ENCODE data around the gene HNRNPA3. TPM values are rescaled to one million over a fixed set of nuclear protein-coding genes. Genes with fewer than 3 reads are reported as not detected.
A peak's percentile ranks its signal among the peaks of the same experiment; 100 is the strongest.
"Not testable (repeated sequence)": the region's sequence is repeated elsewhere in the genome, so short reads cannot be mapped to it uniquely, and the experiment has no call there.

The HNRNPA3 gene
- total RNA-seq, 3 donors from 2014 or later (not counting 1 experiment from before 2014, with no cell fraction given), result 223 to 298 (median 289) TPM

GRCh38 chr2:177246000-177246399 is 33.4 kb downstream of the HNRNPA3 start:
- ATAC-seq (no peak), DNase-seq (no peak)
- no peaks in the 10 kb centered on the region for H3K9me3 Mint-ChIP-seq
- H3K4me3 Mint-ChIP-seq, result no peak overlapping the region
- Histone ChIP-seq H3K4me3 (ENCODE audit: low read length) (no peak overlapping the region), H3K36me3 (ENCODE audit: control insufficient read depth, insufficient read depth, low read length) (no peaks in the 10 kb centered on the region), H3K27ac (ENCODE audit: low read length) (no peak overlapping the region), H3K4me1 (ENCODE audit: control insufficient read depth, insufficient read depth, low read length) (peaks cover 43% of the 10 kb centered on the region), H3K27me3 (ENCODE audit: control insufficient read depth, insufficient read depth, low read length) (no peaks in the 10 kb centered on the region), H3K9me3 (ENCODE audit: control insufficient read depth, insufficient read depth, low read length) (no peaks in the 10 kb centered on the region)
- intact Hi-C loops (cut with micrococcal nuclease), result no loop called here
- 74% methylated on average over 3 of the region's 3 CpGs for WGBS (ENCODE audit: insufficient coverage)
- peaks cover 74 to 78% of the 10 kb centered on the region in 2 donors for H3K4me1 Mint-ChIP-seq
- no peaks in the 10 kb centered on the region for H3K36me3 Mint-ChIP-seq
- H3K27ac Mint-ChIP-seq, result peak overlapping the region; percentile 82 to 99
- TF ChIP-seq CTCF (IDR thresholded peaks at IDR 0.05), result no peak
- no peaks in the 10 kb centered on the region for H3K27me3 Mint-ChIP-seq (ENCODE audit: low read depth in 2 of 2)

- H3K36me3 Mint-ChIP-seq; intact Hi-C loops (cut with micrococcal nuclease); H3K9me3 ChIP-seq (ENCODE audit: control insufficient read depth, insufficient read depth, low read length); ATAC-seq; H3K36me3 ChIP-seq (ENCODE audit: control insufficient read depth, insufficient read depth, low read length); H3K9me3 Mint-ChIP-seq; H3K27me3 Mint-ChIP-seq (ENCODE audit: low read depth in 2 of 2); H3K27me3 ChIP-seq (ENCODE audit: control insufficient read depth, insufficient read depth, low read length); DNase-seq; H3K4me3 Mint-ChIP-seq; H3K4me3 ChIP-seq (ENCODE audit: low read length); H3K27ac ChIP-seq (ENCODE audit: low read length): not testable (repeated sequence)
- WGBS (ENCODE audit: insufficient coverage), result 92% methylated on average over 2 of the region's 2 CpGs
- H3K27ac Mint-ChIP-seq, result peak overlapping the region; percentile 82 to 99
- H3K4me1 ChIP-seq (ENCODE audit: control insufficient read depth, insufficient read depth, low read length), result peaks cover 46% of the 10 kb centered on the region
- peaks cover 74 to 78% of the 10 kb centered on the region in 2 donors for H3K4me1 Mint-ChIP-seq
Observed at GRCh38 chr2:177246523-177247030, 34.0 kb downstream of the HNRNPA3 start.

GRCh38 chr2:177247693-177248262 is 35.2 kb downstream of the HNRNPA3 start:
- H3K27me3 Mint-ChIP-seq (ENCODE audit: low read depth in 2 of 2), result no peaks in the 10 kb centered on the region
- no peak for DNase-seq
- Histone ChIP-seq H3K4me1 (ENCODE audit: control insufficient read depth, insufficient read depth, low read length) (peaks cover 54% of the 10 kb centered on the region), H3K4me3 (ENCODE audit: low read length) (no peak overlapping the region), H3K9me3 (ENCODE audit: control insufficient read depth, insufficient read depth, low read length) (no peaks in the 10 kb centered on the region), H3K27me3 (ENCODE audit: control insufficient read depth, insufficient read depth, low read length) (no peaks in the 10 kb centered on the region), H3K27ac (ENCODE audit: low read length) (no peak overlapping the region), H3K36me3 (ENCODE audit: control insufficient read depth, insufficient read depth, low read length) (peaks cover 3% of the 10 kb centered on the region)
- H3K36me3 Mint-ChIP-seq, result no peaks in the 10 kb centered on the region
- H3K4me3 Mint-ChIP-seq, result no peak overlapping the region
- peaks cover 0 to under 1% of the 10 kb centered on the region in 2 donors for H3K9me3 Mint-ChIP-seq
- WGBS (ENCODE audit: insufficient coverage), result 97% methylated on average over 6 of the region's 6 CpGs
- peaks cover 74 to 78% of the 10 kb centered on the region in 2 donors for H3K4me1 Mint-ChIP-seq
- no peak for TF ChIP-seq CTCF (IDR thresholded peaks at IDR 0.05)
- peak overlapping the region; percentile 80 to 99 for H3K27ac Mint-ChIP-seq
- intact Hi-C loops (cut with micrococcal nuclease), result no loop called here
- ATAC-seq, result no peak

GRCh38 chr2:177249038-177249437 is 36.4 kb downstream of the HNRNPA3 start:
- H3K4me3 Mint-ChIP-seq, result no peak overlapping the region
- intact Hi-C loops (cut with micrococcal nuclease), result no loop called here

More at GRCh38 chr2:177249038-177249437, 36.4 kb downstream of the HNRNPA3 start:
- H3K27me3 ChIP-seq (ENCODE audit: control insufficient read depth, insufficient read depth, low read length), result no peaks in the 10 kb centered on the region
- TF ChIP-seq CTCF (IDR thresholded peaks at IDR 0.05), result no peak
- DNase-seq (no peak), ATAC-seq (no peak)
- peaks cover 3% of the 10 kb centered on the region for H3K36me3 ChIP-seq (ENCODE audit: control insufficient read depth, insufficient read depth, low read length)
- no peak overlapping the region for H3K27ac ChIP-seq (ENCODE audit: low read length)
- H3K4me1 Mint-ChIP-seq, result peaks cover 81 to 83% of the 10 kb centered on the region in 2 donors
- peak overlapping the region; percentile 80 to 99 for H3K27ac Mint-ChIP-seq
- no peak overlapping the region for H3K4me3 ChIP-seq (ENCODE audit: low read length)
- H3K27me3 Mint-ChIP-seq (ENCODE audit: low read depth in 2 of 2), result no peaks in the 10 kb centered on the region
- H3K9me3 ChIP-seq (ENCODE audit: control insufficient read depth, insufficient read depth, low read length), result no peaks in the 10 kb centered on the region
- H3K36me3 Mint-ChIP-seq, result no peaks in the 10 kb centered on the region
- WGBS (ENCODE audit: insufficient coverage), result 99% methylated on average over 5 of the region's 7 CpGs
- H3K9me3 Mint-ChIP-seq, result peaks cover 0 to 2% of the 10 kb centered on the region in 2 donors
- peaks cover 49% of the 10 kb centered on the region for H3K4me1 ChIP-seq (ENCODE audit: control insufficient read depth, insufficient read depth, low read length)

All from natural killer cell (primary cell).